GM12801 (cell line): ENCODE measurements around the gene NRG4.

Experiments
- TF ChIP-seq, protein P1 (sequence below): IDR thresholded peaks from one replicate; pipeline ENCODE4 v1.5.1; 2011; ENCODE audit warnings: control low read depth; ENCODE audit not compliant: insufficient read length; ENCODE audit errors: extremely low read depth

NRG4 gene

DNA sequence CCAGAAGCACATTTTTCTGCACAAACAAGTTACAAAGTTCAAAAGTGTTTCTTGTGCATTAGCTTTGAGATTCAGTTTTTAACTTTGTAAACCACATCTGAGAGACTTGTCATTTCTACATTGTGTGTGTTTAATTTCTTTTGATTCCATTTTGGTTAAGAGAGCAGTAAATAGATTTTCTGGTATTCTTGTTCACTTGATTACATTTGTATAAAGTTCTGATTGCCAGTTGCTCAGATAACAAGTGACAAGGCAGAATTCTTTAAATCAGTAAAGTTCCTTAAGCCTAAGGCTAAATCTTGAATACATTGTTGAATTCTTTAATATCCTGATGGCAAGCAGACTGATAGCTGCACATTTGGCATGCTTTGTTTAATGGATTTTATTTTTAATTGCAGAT is 111.6 kb downstream of the NRG4 start:
- TF ChIP-seq, protein P1, sequence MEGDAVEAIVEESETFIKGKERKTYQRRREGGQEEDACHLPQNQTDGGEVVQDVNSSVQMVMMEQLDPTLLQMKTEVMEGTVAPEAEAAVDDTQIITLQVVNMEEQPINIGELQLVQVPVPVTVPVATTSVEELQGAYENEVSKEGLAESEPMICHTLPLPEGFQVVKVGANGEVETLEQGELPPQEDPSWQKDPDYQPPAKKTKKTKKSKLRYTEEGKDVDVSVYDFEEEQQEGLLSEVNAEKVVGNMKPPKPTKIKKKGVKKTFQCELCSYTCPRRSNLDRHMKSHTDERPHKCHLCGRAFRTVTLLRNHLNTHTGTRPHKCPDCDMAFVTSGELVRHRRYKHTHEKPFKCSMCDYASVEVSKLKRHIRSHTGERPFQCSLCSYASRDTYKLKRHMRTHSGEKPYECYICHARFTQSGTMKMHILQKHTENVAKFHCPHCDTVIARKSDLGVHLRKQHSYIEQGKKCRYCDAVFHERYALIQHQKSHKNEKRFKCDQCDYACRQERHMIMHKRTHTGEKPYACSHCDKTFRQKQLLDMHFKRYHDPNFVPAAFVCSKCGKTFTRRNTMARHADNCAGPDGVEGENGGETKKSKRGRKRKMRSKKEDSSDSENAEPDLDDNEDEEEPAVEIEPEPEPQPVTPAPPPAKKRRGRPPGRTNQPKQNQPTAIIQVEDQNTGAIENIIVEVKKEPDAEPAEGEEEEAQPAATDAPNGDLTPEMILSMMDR, result no peak

GRCh38 chr15:75895731-75896130 is 116.5 kb downstream of the NRG4 start:
- TF ChIP-seq, protein P1, result no peak

GRCh38 chr15:75891895-75892294 is 120.3 kb downstream of the NRG4 start:
- TF ChIP-seq, protein P1, result no peak
